GM23338 (cell line): Measurements from ENCODE around the gene IKZF3. TPM values are rescaled to one million over a fixed set of nuclear protein-coding genes. Genes with fewer than 3 reads are reported as not detected.

Experiments
- ATAC-seq: fragments of 200-7000 bp; cut with Tn5 transposase; 3 replicates; pipeline ENCODE4 v1.9.1; 2020
- DNase-seq: peaks from one replicate; pipeline ENCODE4 v3.0.0-alpha.2; 2015; ENCODE audit warnings: low spot score
- H2AFZ ChIP-seq: fragments of 200-600 bp; sonication (generic); 2 replicates; pipeline ENCODE4 v1.8.0; 2016; ENCODE audit warnings: antibody characterized with exemption, mild to moderate bottlenecking, moderate library complexity
- H3F3A ChIP-seq: fragments of 200-600 bp; sonication (generic); replicated peaks from 2 replicates; pipeline ENCODE4 v1.8.0; 2017; ENCODE audit warnings: antibody characterized with exemption, mixed run types, low read depth
- H3K27ac ChIP-seq: fragments of 200-600 bp; sonication (generic); 2 replicates; pipeline ENCODE4 v1.6.1; 2016; ENCODE audit warnings: low read depth
- H3K27me3 ChIP-seq: fragments of 200-600 bp; sonication (generic); 2 replicates; pipeline ENCODE4 v1.8.0; 2016; ENCODE audit warnings: mild to moderate bottlenecking, mixed run types, moderate library complexity; ENCODE audit not compliant: insufficient read depth
- H3K36me3 ChIP-seq: fragments of 200-600 bp; sonication (generic); 2 replicates; pipeline ENCODE4 v1.8.0; 2016; ENCODE audit warnings: mild to moderate bottlenecking; ENCODE audit not compliant: insufficient read depth
- H3K4me1 ChIP-seq: fragments of 200-600 bp; sonication (generic); 2 replicates; pipeline ENCODE4 v1.8.0; 2016; ENCODE audit warnings: mild to moderate bottlenecking, moderate library complexity; ENCODE audit not compliant: insufficient read depth
- H3K4me2 ChIP-seq: fragments of 200-600 bp; sonication (generic); 2 replicates; pipeline ENCODE4 v1.7.1; 2017; ENCODE audit warnings: mixed run types
- H3K4me3 ChIP-seq: fragments of 200-600 bp; sonication (generic); 2 replicates; pipeline ENCODE4 v1.6.1; 2016; ENCODE audit warnings: mixed run types
- H3K79me2 ChIP-seq: fragments of 200-600 bp; sonication (generic); replicated peaks from 2 replicates; pipeline ENCODE4 v1.8.0; 2017; ENCODE audit warnings: mild to moderate bottlenecking; ENCODE audit not compliant: insufficient read depth
- H3K9me2 ChIP-seq: fragments of 200-600 bp; sonication (generic); 2 replicates; pipeline ENCODE4 v1.8.0; 2017; ENCODE audit not compliant: insufficient read depth
- H4K20me1 ChIP-seq: fragments of 200-600 bp; sonication (generic); replicated peaks from 2 replicates; pipeline ENCODE4 v1.8.0; 2017; ENCODE audit warnings: mild to moderate bottlenecking; ENCODE audit not compliant: insufficient read depth
- H3K27ac Mint-ChIP-seq: 2 replicates; pipeline ENCODE4 v1.8.0; 2020; ENCODE audit warnings: inconsistent platforms, mild to moderate bottlenecking, moderate library complexity, mixed read lengths
- H3K27me3 Mint-ChIP-seq: 3 replicates; pipeline ENCODE4 v1.8.0; 2022; ENCODE audit warnings: low read depth, mild to moderate bottlenecking, moderate library complexity, mixed read lengths, inconsistent platforms; ENCODE audit not compliant: insufficient read depth, poor library complexity
- H3K36me3 Mint-ChIP-seq: 3 replicates; pipeline ENCODE4 v1.8.0; 2021; ENCODE audit warnings: low read depth, mild to moderate bottlenecking, inconsistent platforms, moderate library complexity, mixed read lengths
- H3K4me1 Mint-ChIP-seq: 3 replicates; pipeline ENCODE4 v1.8.0; 2020; ENCODE audit warnings: mild to moderate bottlenecking, inconsistent platforms, mixed read lengths
- H3K4me3 Mint-ChIP-seq: 3 replicates; pipeline ENCODE4 v1.8.0; 2021; ENCODE audit warnings: moderate library complexity, mild to moderate bottlenecking, inconsistent platforms, mixed read lengths
- H3K9me3 Mint-ChIP-seq: 3 replicates; pipeline ENCODE4 v1.8.0; 2020; ENCODE audit warnings: moderate library complexity, mild to moderate bottlenecking, inconsistent platforms, mixed read lengths
- CREB1 ChIP-seq: fragments of 250-450 bp; sonication (Bioruptor Pico); IDR thresholded peaks from 2 replicates; pipeline ENCODE4 v1.5.0; 2020; ENCODE audit warnings: low read depth, mild to moderate bottlenecking, moderate library complexity
- CTCF ChIP-seq, 2 experiments: fragments of 200-600 bp in 1 of 2; sonication (generic) in 1 of 2; conservative IDR thresholded peaks; 2 replicates each; pipeline versions ENCODE4 v1.5.1 to v1.6.1; 2016 to 2017; ENCODE audit warnings: antibody characterized with exemption in 2 of 2, low read depth in 2 of 2, mild to moderate bottlenecking in 2 of 2, moderate library complexity in 1 of 2
- ETS1 ChIP-seq: IDR thresholded peaks from 2 replicates; pipeline ENCODE4 v1.6.1; 2016; ENCODE audit warnings: antibody characterized with exemption
- EZH2 ChIP-seq: fragments of 200-600 bp; sonication (generic); IDR thresholded peaks from one replicate; pipeline ENCODE4 v1.8.0; 2017; ENCODE audit warnings: antibody characterized with exemption, mild to moderate bottlenecking, low read depth; ENCODE audit not compliant: unreplicated experiment
- EZH2phosphoT487 ChIP-seq: fragments of 200-600 bp; sonication (generic); IDR thresholded peaks from one replicate; pipeline ENCODE4 v1.8.1; 2018; ENCODE audit warnings: antibody characterized with exemption; ENCODE audit not compliant: unreplicated experiment
- JUNB ChIP-seq: IDR thresholded peaks from one replicate; pipeline ENCODE4 v1.6.1; 2016; ENCODE audit warnings: antibody characterized with exemption; ENCODE audit not compliant: unreplicated experiment
- NANOG ChIP-seq: IDR thresholded peaks from 2 replicates; pipeline ENCODE4 v1.6.1; 2016; ENCODE audit warnings: antibody characterized with exemption, borderline replicate concordance
- POLR2AphosphoS5 ChIP-seq: IDR thresholded peaks from 2 replicates; pipeline ENCODE4 v1.6.1; 2016; ENCODE audit warnings: antibody characterized with exemption, low read depth
- REST ChIP-seq: IDR thresholded peaks from one replicate; pipeline ENCODE4 v1.6.1; 2018; ENCODE audit warnings: antibody characterized with exemption; ENCODE audit not compliant: unreplicated experiment
- STAT1 ChIP-seq: IDR thresholded peaks from one replicate; pipeline ENCODE4 v1.6.1; 2016; ENCODE audit warnings: antibody characterized with exemption; ENCODE audit not compliant: unreplicated experiment
- ZNF331 ChIP-seq: fragments of 250-450 bp; sonication (Bioruptor Pico); IDR thresholded peaks from 2 replicates; pipeline ENCODE4 v1.5.0; 2020; ENCODE audit warnings: low read depth, mild to moderate bottlenecking, moderate library complexity
- ZNF462 ChIP-seq: fragments of 250-450 bp; sonication (Bioruptor Pico); IDR thresholded peaks from 2 replicates; pipeline ENCODE4 v1.5.0; 2020; ENCODE audit warnings: mild to moderate bottlenecking, moderate library complexity
- polyA plus RNA-seq: library from polyadenylated mRNA; unstranded; fragments of >200 nt; fragmentation: Nextera tagmentation; extraction: Ambion mirVana; gene quantifications from 2 replicates; pipeline ENCODE4 v1.2.1, GENCODE V29; 2016
- total RNA-seq: library from RNA; depleted of rRNA; stranded (reverse); fragments of >200 nt; shearing (Covaris generic); gene quantifications from 2 replicates; pipeline ENCODE4 v1.2.3, GENCODE V29; 2014

Gene IKZF3
- total and polyA plus RNA-seq, 2 experiments from 2014 or later, result 0.11 to 0.76 TPM

- H3K27ac ChIP-seq, result no peak overlapping the region
- H3K9me2 ChIP-seq, result no peaks in the 10 kb centered on the region
- no peak for TF ChIP-seq EZH2phosphoT487
- TF ChIP-seq CREB1, result no peak
- no peak for TF ChIP-seq STAT1
- TF ChIP-seq NANOG, result no peak
- no peak for TF ChIP-seq EZH2
- no peak for TF ChIP-seq JUNB
- TF ChIP-seq CTCF (conservative IDR thresholded peaks at IDR 0.05; ENCODE audit: low read depth in 2 of 2), result no peak
- TF ChIP-seq POLR2AphosphoS5, result no peak
- TF ChIP-seq REST, result no peak
- TF ChIP-seq ZNF331 (CRISPR knock-in tag), result no peak
- TF ChIP-seq ETS1, result no peak
- no peak for TF ChIP-seq ZNF462 (CRISPR knock-in tag)
- H3K79me2 ChIP-seq, result no peaks in the 10 kb centered on the region
- peaks cover 12% of the 10 kb centered on the region; the same call in 1 of the 2 replicates for H3K4me1 ChIP-seq
- Mint-ChIP-seq H3K36me3 (peaks cover 13% of the 10 kb centered on the region; the same call in 2 of the 3 replicates), H3K27me3 (peaks cover 16% of the 10 kb centered on the region), H3K4me1 (peaks cover 30% of the 10 kb centered on the region), H3K4me3 (no peak overlapping the region), H3K27ac (no peak overlapping the region), H3K9me3 (no peaks in the 10 kb centered on the region; the same call in 2 of the 3 replicates)
- no peak overlapping the region for H3K4me3 ChIP-seq
- DNase-seq (no peak), ATAC-seq (no peak)
- no peaks in the 10 kb centered on the region for H4K20me1 ChIP-seq
- H2AFZ ChIP-seq, result no peak overlapping the region
- peaks cover 12% of the 10 kb centered on the region for H3F3A ChIP-seq
- peaks cover 17% of the 10 kb centered on the region for H3K27me3 ChIP-seq
- H3K4me2 ChIP-seq, result no peak overlapping the region
- no peaks in the 10 kb centered on the region for H3K36me3 ChIP-seq
Measured at GRCh38 chr17:39750131-39751015, 113.7 kb downstream of the IKZF3 start.
